HG02970 (cell line): ENCODE data around the gene WWOX.

Experiments
- ATAC-seq: cut with Tn5 transposase; IDR thresholded peaks from one replicate; pipeline ENCODE4 v1.9.1; 2021; ENCODE audit warnings: mild to moderate bottlenecking, moderate library complexity, moderate number of reproducible peaks; ENCODE audit not compliant: unreplicated experiment, low FRiP score

The WWOX gene

GRCh38 chr16:78791926-78792325, 692.5 kb downstream of the WWOX start:
- no peak for ATAC-seq

GRCh38 chr16:78792952-78793351, 693.5 kb downstream of the WWOX start:
- no peak for ATAC-seq

- no peak for ATAC-seq
These were observed 695.3 kb downstream of the WWOX start for GRCh38 chr16:78794581-78795250.

DNA sequence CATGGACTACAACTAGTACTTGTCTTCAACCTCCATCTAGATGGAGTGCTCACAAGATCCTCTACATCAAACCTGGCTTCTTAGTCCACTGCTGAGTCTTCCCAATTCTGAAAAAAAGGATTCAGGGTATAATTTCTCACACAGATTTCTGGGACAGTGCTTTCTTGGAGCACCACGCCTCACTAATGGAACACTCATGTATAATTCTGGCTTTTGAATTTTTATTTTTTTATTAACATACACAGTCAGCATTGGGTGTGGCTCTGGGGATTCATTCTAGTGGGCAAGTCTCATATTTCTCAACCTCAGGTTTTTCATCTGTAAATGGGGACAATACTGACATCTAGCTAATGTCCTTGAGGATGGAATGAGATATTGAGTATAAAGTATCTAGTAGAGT, 696.0 kb downstream of the WWOX start:
- no peak for ATAC-seq

GRCh38 chr16:78796221-78796866, 696.9 kb downstream of the WWOX start:
- no peak for ATAC-seq

DNA sequence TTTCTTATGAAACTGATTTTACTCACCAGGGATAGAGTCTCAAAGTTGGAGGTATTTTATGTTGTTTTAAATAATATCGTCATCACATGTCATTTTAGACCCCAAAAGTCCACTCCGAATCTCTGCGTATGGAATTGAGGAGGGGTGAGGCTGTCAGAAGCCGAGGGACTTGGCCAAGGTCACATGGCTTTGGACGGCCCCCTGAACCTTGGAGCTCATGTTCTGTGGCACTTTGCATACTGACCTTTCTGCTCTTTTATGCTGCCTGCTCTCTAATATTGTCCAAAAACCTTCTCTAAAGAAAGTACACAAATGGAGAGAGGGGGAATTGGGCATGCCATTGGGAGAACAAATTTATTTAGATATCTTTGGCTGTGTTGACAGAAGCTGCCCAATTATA, 700.0 kb downstream of the WWOX start:
- no peak for ATAC-seq

GRCh38 chr16:78800523-78800922, 701.1 kb downstream of the WWOX start:
- no peak for ATAC-seq

- ATAC-seq, result no peak
These were observed 704.7 kb downstream of the WWOX start for GRCh38 chr16:78804058-78804735.

- ATAC-seq, result no peak
These were observed 706.1 kb downstream of the WWOX start for GRCh38 chr16:78805556-78805955.

DNA sequence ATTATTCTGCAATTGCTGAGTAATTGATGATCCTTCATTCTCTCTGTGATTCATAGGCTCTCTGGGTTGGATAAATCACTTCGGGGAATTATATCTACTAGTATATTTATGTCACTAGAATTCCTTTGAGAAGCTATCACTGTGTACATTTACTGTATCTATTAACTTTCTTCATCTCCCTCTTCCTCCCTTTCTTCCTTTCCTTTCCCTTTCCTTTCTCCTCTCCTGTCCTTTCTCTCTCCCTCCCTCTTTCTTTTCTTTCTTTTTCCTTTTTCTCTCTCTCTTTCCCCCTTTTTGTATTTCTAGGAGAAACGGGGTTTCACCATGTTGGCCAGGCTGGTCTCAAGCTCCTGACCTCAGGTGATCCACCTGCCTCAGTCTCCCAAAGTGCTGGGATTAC, 711.8 kb downstream of the WWOX start:
- ATAC-seq, result no peak

GRCh38 chr16:78812582-78812981, 713.1 kb downstream of the WWOX start:
- no peak for ATAC-seq

DNA sequence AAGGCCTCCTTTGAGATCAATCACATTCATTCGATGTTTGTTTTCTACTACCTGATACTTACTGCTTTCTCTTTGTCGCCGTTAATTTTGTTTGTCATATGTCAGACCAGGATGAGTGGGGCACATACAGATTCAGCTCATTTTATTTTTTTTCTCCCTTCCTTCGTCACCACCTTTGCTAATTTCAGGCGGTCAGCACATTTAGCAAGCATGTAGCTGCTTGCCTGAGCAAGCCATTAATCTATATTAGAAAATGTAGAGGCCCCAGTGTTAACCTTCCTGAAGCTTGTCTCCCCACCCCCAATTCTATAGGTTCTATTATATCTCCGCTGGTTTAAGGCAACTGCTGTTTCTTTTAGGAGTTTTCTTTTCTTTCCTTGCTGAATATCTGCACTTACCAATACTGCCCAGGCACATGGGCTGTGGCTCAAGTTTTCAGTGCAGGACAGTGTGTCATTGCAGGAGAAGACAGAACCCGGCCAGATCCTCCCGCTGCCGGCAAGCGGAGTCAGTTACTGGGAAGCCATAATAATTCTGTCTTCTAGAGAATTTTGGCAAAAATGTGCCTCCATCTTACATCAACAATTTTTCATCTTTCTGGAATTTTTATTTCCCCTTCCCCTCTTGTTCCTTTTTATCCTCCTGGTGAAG, 714.3 kb downstream of the WWOX start:
- no peak for ATAC-seq

- ATAC-seq, result no peak
These were observed 716.3 kb downstream of the WWOX start for GRCh38 chr16:78815713-78816112.

DNA sequence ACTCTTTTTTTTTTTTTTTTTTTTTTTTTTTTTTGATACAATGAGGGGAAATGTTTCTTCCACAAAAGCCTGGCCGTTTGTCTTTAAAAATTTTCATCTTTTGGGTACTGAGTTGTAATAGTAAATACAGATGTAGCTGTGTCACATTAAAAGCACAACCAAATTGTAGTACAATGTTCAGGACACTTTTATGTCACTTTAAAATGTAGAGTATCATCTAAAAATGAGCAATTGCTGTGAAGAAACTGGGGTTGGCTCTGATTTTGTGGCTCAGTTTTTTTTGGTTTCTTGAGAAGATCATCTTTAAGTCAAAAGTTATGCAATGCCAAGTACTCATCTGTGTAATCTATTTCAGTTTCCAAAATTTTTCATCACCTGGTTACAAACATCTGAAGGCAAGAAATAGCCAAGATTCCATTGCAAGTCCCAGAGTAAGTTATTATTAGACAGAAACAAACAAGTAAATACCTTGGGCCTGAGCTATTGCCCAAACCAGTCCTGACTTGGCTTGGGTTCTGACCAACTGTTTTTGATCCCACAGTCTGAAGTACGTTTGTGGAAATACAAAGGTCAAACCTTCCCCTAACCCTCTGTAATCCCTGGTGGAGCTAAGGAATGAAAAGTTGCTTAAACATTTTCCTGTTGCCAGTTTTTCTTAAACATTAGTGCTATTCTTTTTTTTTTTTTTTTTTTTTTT, 717.2 kb downstream of the WWOX start:
- no peak for ATAC-seq

- no peak for ATAC-seq
These were observed 717.8 kb downstream of the WWOX start for GRCh38 chr16:78817200-78817739.

DNA sequence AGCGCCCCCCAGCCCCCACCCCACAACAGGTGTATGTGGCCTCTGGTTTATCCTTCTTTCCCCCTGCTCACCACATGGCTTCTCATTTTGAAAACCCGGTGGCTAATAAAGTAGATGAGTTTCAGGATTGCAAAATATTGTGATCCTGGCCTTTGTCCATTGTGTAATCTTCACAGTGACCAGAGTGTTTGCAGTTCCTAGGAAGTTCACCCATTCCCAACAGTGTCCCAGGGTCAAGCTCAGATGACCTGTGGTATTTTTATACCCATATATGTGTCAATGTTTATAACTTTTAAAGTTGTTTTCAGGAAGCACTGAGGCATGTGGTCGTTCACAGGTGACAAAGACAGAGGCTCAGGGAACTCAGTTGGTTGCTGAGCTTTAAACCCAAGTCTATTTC, 721.9 kb downstream of the WWOX start:
- ATAC-seq, result no peak

GRCh38 chr16:78822509-78822908, 723.1 kb downstream of the WWOX start:
- ATAC-seq, result no peak

GRCh38 chr16:78823027-78823426, 723.6 kb downstream of the WWOX start:
- ATAC-seq, result no peak

DNA sequence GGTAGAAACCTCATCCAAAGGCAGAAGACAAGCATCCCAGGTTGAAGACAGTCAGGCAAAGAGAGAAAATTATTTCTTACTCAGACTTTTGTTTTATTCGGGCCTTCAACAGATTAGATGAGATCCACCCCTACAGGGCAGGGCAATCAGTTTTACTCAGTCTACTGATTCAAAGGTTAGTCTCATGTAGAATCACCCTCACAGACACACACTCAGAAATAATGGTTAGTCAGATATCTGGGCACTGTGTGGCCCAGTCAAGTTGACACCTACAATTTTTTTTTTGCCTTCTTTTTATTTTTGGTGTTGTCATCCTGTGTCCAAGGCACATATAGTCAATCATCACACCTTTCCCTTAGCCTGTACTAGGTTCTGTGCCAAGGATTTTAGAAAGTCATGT, 729.8 kb downstream of the WWOX start:
- ATAC-seq, result no peak

DNA sequence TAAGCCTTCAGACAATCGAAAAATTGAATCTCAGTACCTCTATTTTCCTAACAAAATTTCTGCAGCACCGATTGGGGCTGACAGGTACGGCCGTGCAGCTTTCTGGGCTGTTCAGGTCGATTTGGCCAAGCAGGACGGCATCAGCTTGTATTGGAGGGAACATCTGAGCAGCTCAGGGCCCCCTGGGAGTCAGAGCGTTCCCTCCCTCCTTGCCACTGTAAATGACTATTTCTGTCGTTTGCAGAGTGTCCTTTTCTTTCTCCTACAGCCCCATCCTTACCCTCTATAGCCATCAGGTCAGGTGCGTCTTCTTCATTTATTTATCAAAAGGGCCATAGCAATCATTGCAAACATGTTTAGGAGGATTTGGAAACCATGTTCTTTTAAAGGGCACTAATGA, 731.1 kb downstream of the WWOX start:
- ATAC-seq, result no peak
